BJ (cell line): ENCODE data around the gene CACNA2D4. TPM values are rescaled to one million over a fixed set of nuclear protein-coding genes. Genes with fewer than 3 reads are reported as not detected.

ENCODE experiments used
- CTCF ChIA-PET: fragments of 350-600 bp; formaldehyde crosslinking; extraction: SDS; loops from one replicate; lab custom pipeline; 2021; ENCODE audit warnings: antibody characterized with exemption, inconsistent platforms; lab: Yijun Ruan, JAX
- POLR2A ChIA-PET: fragments of 300-600 bp; sonication (Branson Sonifier 250); formaldehyde crosslinking; extraction: SDS; loops from one replicate; lab custom pipeline; 2021; ENCODE audit warnings: antibody characterized with exemption; lab: Charles Lee
- DNase-seq: peaks from one replicate; pipeline ENCODE4 v3.0.0-alpha.2; 2011; ENCODE audit warnings: low read depth
- H3K27me3 ChIP-seq: 2 replicates; pipeline ENCODE4 v1.6.0; 2011; ENCODE audit warnings: low read length; ENCODE audit not compliant: control insufficient read depth, insufficient read depth
- H3K36me3 ChIP-seq: 2 replicates; pipeline ENCODE4 v1.5.1; 2011; ENCODE audit warnings: low read length; ENCODE audit not compliant: control insufficient read depth, insufficient read depth
- H3K4me3 ChIP-seq: 2 replicates; pipeline ENCODE4 v1.5.1; 2011; ENCODE audit warnings: low read depth, mild to moderate bottlenecking, control low read depth, low read length
- CTCF ChIP-seq: IDR thresholded peaks from 2 replicates; pipeline ENCODE4 v1.5.1; 2011; ENCODE audit warnings: low read depth, mild to moderate bottlenecking, control low read depth, inconsistent platforms, low read length, moderate library complexity; ENCODE audit not compliant: insufficient read depth
- polyA plus RNA-seq: library from polyadenylated mRNA; depleted of rRNA; stranded (reverse); fragments of >200 nt; gene quantifications from 2 replicates; pipeline ENCODE4 v1.2.3, GENCODE V29; 2011

CACNA2D4 gene
- polyA plus RNA-seq, 1 experiment: 0.39 TPM

- Histone ChIP-seq H3K27me3 (peaks cover 6% of the 10 kb centered on the region; the same call in 1 of the 2 replicates), H3K4me3 (no peak overlapping the region), H3K36me3 (no peaks in the 10 kb centered on the region)
- POLR2A ChIA-PET: no interaction called here
- no peak for TF ChIP-seq CTCF
- no peak for DNase-seq
- CTCF ChIA-PET: interaction anchor here (0.8 kb wide), 1 partner anchor 10 kb away, joined by 6 read pairs; no protein-coding TSS in a partner anchor
These were observed 55.5 kb downstream of the CACNA2D4 start for GRCh38 chr12:1862973-1863372.

- Histone ChIP-seq H3K27me3 (peaks cover 10% of the 10 kb centered on the region), H3K36me3 (no peaks in the 10 kb centered on the region), H3K4me3 (no peak overlapping the region)
- no peak for TF ChIP-seq CTCF
- CTCF ChIA-PET: no interaction called here
- POLR2A ChIA-PET: no interaction called here
- no peak for DNase-seq
These were observed 58.8 kb downstream of the CACNA2D4 start for GRCh38 chr12:1859643-1860042.

GRCh38 chr12:1858456-1858855 lies 60.0 kb downstream of the CACNA2D4 start:
- Histone ChIP-seq H3K4me3 (no peak overlapping the region), H3K36me3 (no peaks in the 10 kb centered on the region), H3K27me3 (peaks cover 6% of the 10 kb centered on the region)
- no peak for DNase-seq
- POLR2A ChIA-PET: no interaction called here
- CTCF ChIA-PET: interaction anchor here (0.9 kb wide), 1 partner anchor 638 kb away, joined by 3 read pairs; no protein-coding TSS in a partner anchor
- no peak for TF ChIP-seq CTCF

- peaks cover 7% of the 10 kb centered on the region for H3K27me3 ChIP-seq
- no peak for DNase-seq
- ChIA-PET POLR2A (no interaction called here), CTCF (interaction anchor here (0.7 to 0.9 kb wide), 2 partner anchors 9 to 638 kb away, joined by 3 read pairs; no protein-coding TSS in a partner anchor)
- TF ChIP-seq CTCF: no peak
- H3K36me3 ChIP-seq: no peaks in the 10 kb centered on the region
- H3K4me3 ChIP-seq: no peak overlapping the region
These were observed 60.6 kb downstream of the CACNA2D4 start for GRCh38 chr12:1857821-1858220.

- TF ChIP-seq CTCF: no peak
- Histone ChIP-seq H3K27me3 (peaks cover 9% of the 10 kb centered on the region), H3K36me3 (no peaks in the 10 kb centered on the region), H3K4me3 (no peak overlapping the region)
- ChIA-PET POLR2A (no interaction called here), CTCF (interaction anchor here (1.3 kb wide), 1 partner anchor 83 kb away, joined by 4 read pairs; no protein-coding TSS in a partner anchor)
- no peak for DNase-seq
These were observed 61.4 kb downstream of the CACNA2D4 start for GRCh38 chr12:1857086-1857485.
